Transverse colon (tissue), 4 donors: ENCODE measurements around the gene TNFRSF8. TPM values are rescaled to one million over a fixed set of nuclear protein-coding genes. Genes with fewer than 3 reads are reported as not detected.

Source experiments
- DNase-seq: peaks from one replicate; pipeline ENCODE4 v3.0.0-alpha.2; 2019
- H3K27ac ChIP-seq, 4 donors: fragments of 200-600 bp; sonication (generic); 2 replicates each; pipeline ENCODE4 v1.5.1; 2016 to 2018; ENCODE audit warnings: inconsistent platforms in 4 of 4
- H3K27me3 ChIP-seq: fragments of 200-600 bp; sonication (generic); 2 replicates; pipeline ENCODE4 v1.5.1; 2017; ENCODE audit warnings: inconsistent platforms
- H3K36me3 ChIP-seq, 4 donors: fragments of 200-600 bp; sonication (generic); 2 replicates each; pipeline ENCODE4 v1.5.1; 2017 to 2019; ENCODE audit warnings: inconsistent platforms in 4 of 4
- H3K4me1 ChIP-seq, 4 donors: fragments of 200-600 bp; sonication (generic); 2 replicates each; pipeline ENCODE4 v1.5.1; 2017 to 2020; ENCODE audit warnings: inconsistent platforms in 4 of 4
- H3K4me3 ChIP-seq, 4 donors: fragments of 200-600 bp; sonication (generic); 1 replicate in 1 of 4; 2 replicates in 3 of 4; pipeline versions ENCODE4 v1.5.1 to v1.6.1; 2017 to 2019; ENCODE audit warnings: inconsistent platforms in 4 of 4
- H3K9me3 ChIP-seq, 2 donors: fragments of 200-600 bp; sonication (generic); 2 replicates each; pipeline ENCODE4 v1.5.1; 2017 to 2019; ENCODE audit warnings: inconsistent platforms in 2 of 2
- CTCF ChIP-seq, 5 experiments: fragments of 200-600 bp in 3 of 5; fragments of 450-650 bp in 2 of 5; sonication (generic) in 3 of 5; IDR thresholded peaks; 1 replicate in 2 of 5; 2 replicates in 3 of 5; pipeline ENCODE4 v1.5.1; 2016 to 2017; ENCODE audit warnings: antibody characterized with exemption in 5 of 5, inconsistent platforms in 3 of 5, mild to moderate bottlenecking in 2 of 5, moderate library complexity in 1 of 5
- EP300 ChIP-seq: sonication (generic); formaldehyde crosslinking; IDR thresholded peaks from one replicate; pipeline ENCODE4 v1.6.1; 2017; ENCODE audit warnings: antibody characterized with exemption, low read depth
- POLR2A ChIP-seq: fragments of 450-650 bp; IDR thresholded peaks from one replicate; pipeline ENCODE4 v1.6.1; 2016; ENCODE audit warnings: antibody characterized with exemption, mild to moderate bottlenecking, moderate library complexity
- POLR2AphosphoS5 ChIP-seq, 3 donors: sonication (generic); formaldehyde crosslinking; IDR thresholded peaks; one replicate each; pipeline ENCODE4 v1.6.1; 2016; ENCODE audit warnings: antibody characterized with exemption in 3 of 3
- WGBS, 2 donors: methylation state at CpG; one replicate each; pipeline ENCODE4 v1.1.5; 2018; ENCODE audit warnings: low coverage in 1 of 2; 5-methylcytosine and 5-hydroxymethylcytosine counted together
- in situ Hi-C, 4 donors: fragments of 200-750 bp; cut with MboI; loops; one replicate each; pipeline versions ENCODE4 v1.15.0 to v1.15.1; 2017; ENCODE audit warnings: low sequenced_read_pairs in 3 of 4, low pct_ligation_motif_present in 1 of 4, low pct_unique_long_range_greater_than_20kb in 1 of 4
- intact Hi-C: fragments of 100-400 bp; cut with DNase I; formaldehyde crosslinking; loops from one replicate; pipeline ENCODE4 v1.15.1; 2023; ENCODE audit warnings: low total_unique reads
- total RNA-seq, 4 donors: library from RNA; depleted of rRNA; stranded (reverse); fragments of >200 nt; gene quantifications; one replicate each; pipeline ENCODE4 v1.1.0, GENCODE V29; 2016

TNFRSF8 gene
- total RNA-seq, 4 donors from 2014 or later: 0.16 TPM; not detected in 3

GRCh38 chr1:12161324-12161661, 98.2 kb downstream of the TNFRSF8 start:
- H3K27ac ChIP-seq: peak overlapping the region; percentile 70 to 77 (median 73)
- H3K27me3 ChIP-seq: no peaks in the 10 kb centered on the region
- intact Hi-C loops: no loop called here
- H3K36me3 ChIP-seq: no peaks in the 10 kb centered on the region
- H3K9me3 ChIP-seq: no peaks in the 10 kb centered on the region
- in situ Hi-C loops: no loop called here
- TF ChIP-seq POLR2AphosphoS5 (IDR thresholded peaks at IDR 0.05): no peak
- TF ChIP-seq CTCF (IDR thresholded peaks at IDR 0.05): no peak
- TF ChIP-seq EP300: no peak
- TF ChIP-seq POLR2A: no peak
- no peak overlapping the region for H3K4me3 ChIP-seq
- WGBS, 2 donors: 83% methylated on average over 2 of the region's 2 CpGs; no CpG with 5 or more reads in 1 of the 2 donors
- peaks cover 13 to 41% (median 19%) of the 10 kb centered on the region in 4 donors for H3K4me1 ChIP-seq
- no peak for DNase-seq

GRCh38 chr1:12161662-12162458, 98.8 kb downstream of the TNFRSF8 start:
- Histone ChIP-seq H3K36me3 (no peaks in the 10 kb centered on the region), H3K27me3 (no peaks in the 10 kb centered on the region), H3K9me3 (no peaks in the 10 kb centered on the region), H3K27ac (peak overlapping the region; percentile 70 to 77 (median 73)), H3K4me3 (no peak overlapping the region), H3K4me1 (peaks cover 13 to 45% (median 22%) of the 10 kb centered on the region in 4 donors)
- intact Hi-C loops: no loop called here
- peak; percentile 86 for DNase-seq
- 26 to 33% methylated on average over 3 to 9 of the region's 9 CpGs for WGBS, 2 donors
- no peak for TF ChIP-seq POLR2A
- TF ChIP-seq POLR2AphosphoS5 (IDR thresholded peaks at IDR 0.05): peak; percentile 32 to 67 (median 58)
- in situ Hi-C loops: no loop called here

- intact Hi-C loops (no loop called here), in situ Hi-C loops (no loop called here)
- Histone ChIP-seq H3K4me1 (peaks cover 13 to 44% (median 26%) of the 10 kb centered on the region in 4 donors), H3K36me3 (no peaks in the 10 kb centered on the region), H3K4me3 (no peak overlapping the region), H3K27ac (peak overlapping the region; percentile 70 to 77 (median 73)), H3K9me3 (no peaks in the 10 kb centered on the region), H3K27me3 (no peaks in the 10 kb centered on the region)
- TF ChIP-seq CTCF (IDR thresholded peaks at IDR 0.05): no peak
- no peak for TF ChIP-seq POLR2A
- TF ChIP-seq EP300: no peak
- TF ChIP-seq POLR2AphosphoS5 (IDR thresholded peaks at IDR 0.05): no peak
- 84% methylated on average over 11 of the region's 11 CpGs; no CpG with 5 or more reads in 1 of the 2 donors for WGBS, 2 donors
- no peak for DNase-seq
Observed at GRCh38 chr1:12162459-12163137, 99.5 kb downstream of the TNFRSF8 start.

- no peaks in the 10 kb centered on the region for H3K9me3 ChIP-seq
Observed at GRCh38 chr1:12163210-12163609, 100.1 kb downstream of the TNFRSF8 start.

More at GRCh38 chr1:12163210-12163609, 100.1 kb downstream of the TNFRSF8 start:
- TF ChIP-seq EP300 (no peak), POLR2AphosphoS5 (IDR thresholded peaks at IDR 0.05) (no peak), CTCF (IDR thresholded peaks at IDR 0.05) (no peak), POLR2A (no peak)
- WGBS, 2 donors: 68% methylated on average over 9 of the region's 9 CpGs; no CpG with 5 or more reads in 1 of the 2 donors
- H3K4me1 ChIP-seq: peaks cover 13 to 40% (median 26%) of the 10 kb centered on the region in 4 donors
- H3K36me3 ChIP-seq: no peaks in the 10 kb centered on the region
- no peak overlapping the region for H3K4me3 ChIP-seq
- in situ Hi-C loops (no loop called here), intact Hi-C loops (no loop called here)
- no peaks in the 10 kb centered on the region for H3K27me3 ChIP-seq
- H3K27ac ChIP-seq: no peak overlapping the region
- DNase-seq: no peak
